Lower leg skin (tissue), 4 donors: Measurements from ENCODE around the gene ADARB1. TPM values are rescaled to one million over a fixed set of nuclear protein-coding genes. Genes with fewer than 3 reads are reported as not detected.
A peak's percentile ranks its signal among the peaks of the same experiment; 100 is the strongest.
"Not testable (repeated sequence)": the region's sequence is repeated elsewhere in the genome, so short reads cannot be mapped to it uniquely, and the experiment has no call there.

Experiments
- DNase-seq, 2 donors: peaks; one replicate each; pipeline ENCODE4 v3.0.0-alpha.2; 2019; ENCODE audit warnings: low spot score in 2 of 2
- H3K4me3 ChIP-seq: fragments of 200-600 bp; sonication (generic); 2 replicates; pipeline ENCODE4 v1.5.1; 2017; ENCODE audit warnings: mild to moderate bottlenecking, low read depth; ENCODE audit not compliant: poor library complexity, severe bottlenecking
- CTCF ChIP-seq, 3 donors: fragments of 450-650 bp; IDR thresholded peaks; one replicate each; pipeline ENCODE4 v1.5.1; 2016; ENCODE audit warnings: antibody characterized with exemption in 3 of 3, mild to moderate bottlenecking in 3 of 3, moderate library complexity in 2 of 3
- POLR2A ChIP-seq, 2 donors: fragments of 450-650 bp; IDR thresholded peaks; one replicate each; pipeline ENCODE4 v1.6.1; 2016 to 2017; ENCODE audit warnings: antibody characterized with exemption in 2 of 2, mild to moderate bottlenecking in 1 of 2, moderate library complexity in 1 of 2
- WGBS, 2 donors: methylation state at CpG; one replicate each; pipeline ENCODE4 v1.1.5; 2018; 5-methylcytosine and 5-hydroxymethylcytosine counted together
- intact Hi-C: fragments of 100-400 bp; cut with DNase I; formaldehyde crosslinking; loops from one replicate; pipeline ENCODE4 v1.15.0; 2023; ENCODE audit warnings: low total_unique reads
- total RNA-seq, 4 donors: library from RNA; depleted of rRNA; stranded (reverse); fragments of >200 nt; gene quantifications; one replicate each; pipeline ENCODE4 v1.1.0, GENCODE V29; 2016

Gene ADARB1
- total RNA-seq, 4 donors from 2014 or later = 14.6 to 21.9 (median 16.6) TPM

GRCh38 chr21:45145146-45145545, 70.8 kb downstream of the ADARB1 start:
- TF ChIP-seq POLR2A (IDR thresholded peaks at IDR 0.05) = no peak
- TF ChIP-seq CTCF (IDR thresholded peaks at IDR 0.05) = no peak
- intact Hi-C loops = no loop called here
- H3K4me3 ChIP-seq = no peak overlapping the region
- 78 to 84% methylated on average over 9 of the region's 9 CpGs for WGBS, 2 donors
- DNase-seq = peak in 1 of 2 donors; percentile 68

GRCh38 chr21:45145846-45146245, 71.5 kb downstream of the ADARB1 start:
- peak in 1 of 2 donors; percentile 34 for DNase-seq
- H3K4me3 ChIP-seq, intact Hi-C loops: not testable (repeated sequence)
- 93 to 96% methylated on average over 17 of the region's 17 CpGs for WGBS, 2 donors

GRCh38 chr21:45146306-45146705, 71.9 kb downstream of the ADARB1 start:
- H3K4me3 ChIP-seq = no peak overlapping the region
- TF ChIP-seq POLR2A (IDR thresholded peaks at IDR 0.05) = no peak
- TF ChIP-seq CTCF (IDR thresholded peaks at IDR 0.05) = no peak
- 70 to 74% methylated on average over 8 of the region's 8 CpGs for WGBS, 2 donors
- intact Hi-C loops = no loop called here
- DNase-seq = peak in 1 of 2 donors; percentile 82

GRCh38 chr21:45146801-45147200, 72.4 kb downstream of the ADARB1 start:
- TF ChIP-seq POLR2A (IDR thresholded peaks at IDR 0.05) (no peak), CTCF (IDR thresholded peaks at IDR 0.05) (no peak)
- H3K4me3 ChIP-seq = no peak overlapping the region
- 85 to 95% methylated on average over 2 of the region's 2 CpGs for WGBS, 2 donors
- intact Hi-C loops = no loop called here
- DNase-seq = peak in 1 of 2 donors; percentile 54

- WGBS, 2 donors = 79 to 80% methylated on average over 27 to 30 of the region's 30 CpGs
- intact Hi-C loops = no loop called here
- peak in 1 of 2 donors; percentile 67 for DNase-seq
- H3K4me3 ChIP-seq = no peak overlapping the region
- no peak for TF ChIP-seq CTCF (IDR thresholded peaks at IDR 0.05)
- no peak for TF ChIP-seq POLR2A (IDR thresholded peaks at IDR 0.05)
Observed at GRCh38 chr21:45147473-45148315, 73.3 kb downstream of the ADARB1 start.

- intact Hi-C loops = no loop called here
- H3K4me3 ChIP-seq = no peak overlapping the region
- TF ChIP-seq POLR2A (IDR thresholded peaks at IDR 0.05) (no peak), CTCF (IDR thresholded peaks at IDR 0.05) (no peak)
- 53 to 64% methylated on average over 13 to 14 of the region's 14 CpGs for WGBS, 2 donors
- DNase-seq = peak; percentile 7 to 60
Observed at GRCh38 chr21:45148316-45148990, 74.1 kb downstream of the ADARB1 start.
